Liver (tissue), 3 donors: ENCODE measurements around the gene LEKR1.

Experiments used
- EGR1 ChIP-seq, 2 donors: IDR thresholded peaks; 2 replicates each; pipeline ENCODE4 v1.6.1; 2016 to 2018; ENCODE audit warnings: antibody characterized with exemption in 2 of 2, low read depth in 2 of 2
- FOXA1 ChIP-seq: IDR thresholded peaks from 2 replicates; pipeline ENCODE4 v1.6.1; 2016; ENCODE audit warnings: antibody characterized with exemption
- GABPA ChIP-seq, 2 donors: IDR thresholded peaks in 1 of 2; conservative IDR thresholded peaks in 1 of 2; 2 replicates each; pipeline ENCODE4 v1.6.1; 2016; ENCODE audit warnings: antibody characterized with exemption in 2 of 2, mild to moderate bottlenecking in 1 of 2, moderate library complexity in 1 of 2
- HNF4G ChIP-seq: IDR thresholded peaks from 2 replicates; pipeline ENCODE4 v1.6.1; 2016; ENCODE audit warnings: antibody characterized with exemption
- RAD21 ChIP-seq, 2 donors: IDR thresholded peaks; 2 replicates each; pipeline ENCODE4 v1.6.1; 2016; ENCODE audit warnings: antibody characterized with exemption in 2 of 2, mild to moderate bottlenecking in 2 of 2
- SP1 ChIP-seq: IDR thresholded peaks from 2 replicates; pipeline ENCODE4 v1.6.1; 2018; ENCODE audit warnings: antibody characterized with exemption, mild to moderate bottlenecking
- TF ChIP-seq, protein P1 (sequence below): IDR thresholded peaks from 2 replicates; pipeline ENCODE4 v1.6.1; 2016; ENCODE audit warnings: antibody characterized with exemption
- TF ChIP-seq, protein P2 (sequence below): fragments of 150-350 bp; IDR thresholded peaks from 2 replicates; pipeline ENCODE4 v1.5.1; 2017; ENCODE audit warnings: improper control_type of control experiment, low read depth, low read length; ENCODE audit not compliant: missing input control
- TF ChIP-seq, protein P3 (sequence below): IDR thresholded peaks from 2 replicates; pipeline ENCODE4 v1.6.1; 2016; ENCODE audit warnings: antibody characterized with exemption, mild to moderate bottlenecking
- TF ChIP-seq, protein P4 (sequence below): IDR thresholded peaks from 2 replicates; pipeline ENCODE4 v1.6.1; 2016; ENCODE audit warnings: antibody characterized with exemption
- TF ChIP-seq, protein P5 (sequence below): IDR thresholded peaks from 2 replicates; pipeline ENCODE4 v1.6.1; 2016; ENCODE audit warnings: antibody characterized with exemption
- donor health status: healthy.
- donor health status: healthy.

DNA sequence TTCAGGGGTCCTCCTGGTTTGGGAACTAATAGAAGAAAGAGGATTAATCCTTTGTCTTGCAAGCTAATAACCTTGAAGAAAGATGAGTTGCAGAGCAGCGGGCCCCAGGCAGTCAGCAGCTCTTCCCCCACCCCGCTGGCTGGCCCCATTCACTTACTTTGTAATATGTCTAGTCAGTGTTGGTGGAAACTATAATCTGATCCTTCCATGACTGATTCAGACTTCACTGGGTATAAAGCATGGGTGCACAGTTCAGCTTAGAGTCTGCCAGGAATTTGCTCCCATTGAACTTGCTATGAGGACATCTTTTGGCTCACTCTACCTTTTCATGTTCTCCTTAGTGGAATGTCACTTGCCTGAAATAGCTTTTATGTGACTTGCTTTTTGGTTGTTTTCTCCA, 216.1 kb downstream of the LEKR1 start:
- TF ChIP-seq, protein P1, sequence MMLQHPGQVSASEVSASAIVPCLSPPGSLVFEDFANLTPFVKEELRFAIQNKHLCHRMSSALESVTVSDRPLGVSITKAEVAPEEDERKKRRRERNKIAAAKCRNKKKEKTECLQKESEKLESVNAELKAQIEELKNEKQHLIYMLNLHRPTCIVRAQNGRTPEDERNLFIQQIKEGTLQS: no peak
- TF ChIP-seq, protein P2, sequence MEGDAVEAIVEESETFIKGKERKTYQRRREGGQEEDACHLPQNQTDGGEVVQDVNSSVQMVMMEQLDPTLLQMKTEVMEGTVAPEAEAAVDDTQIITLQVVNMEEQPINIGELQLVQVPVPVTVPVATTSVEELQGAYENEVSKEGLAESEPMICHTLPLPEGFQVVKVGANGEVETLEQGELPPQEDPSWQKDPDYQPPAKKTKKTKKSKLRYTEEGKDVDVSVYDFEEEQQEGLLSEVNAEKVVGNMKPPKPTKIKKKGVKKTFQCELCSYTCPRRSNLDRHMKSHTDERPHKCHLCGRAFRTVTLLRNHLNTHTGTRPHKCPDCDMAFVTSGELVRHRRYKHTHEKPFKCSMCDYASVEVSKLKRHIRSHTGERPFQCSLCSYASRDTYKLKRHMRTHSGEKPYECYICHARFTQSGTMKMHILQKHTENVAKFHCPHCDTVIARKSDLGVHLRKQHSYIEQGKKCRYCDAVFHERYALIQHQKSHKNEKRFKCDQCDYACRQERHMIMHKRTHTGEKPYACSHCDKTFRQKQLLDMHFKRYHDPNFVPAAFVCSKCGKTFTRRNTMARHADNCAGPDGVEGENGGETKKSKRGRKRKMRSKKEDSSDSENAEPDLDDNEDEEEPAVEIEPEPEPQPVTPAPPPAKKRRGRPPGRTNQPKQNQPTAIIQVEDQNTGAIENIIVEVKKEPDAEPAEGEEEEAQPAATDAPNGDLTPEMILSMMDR: no peak
- TF ChIP-seq GABPA (IDR thresholded peaks at IDR 0.05 in 1 of 2, conservative IDR thresholded peaks at IDR 0.05 in 1 of 2) (no peak), EGR1 (IDR thresholded peaks at IDR 0.05; ENCODE audit: low read depth in 2 of 2) (no peak), SP1 (no peak), FOXA1 (no peak), RAD21 (IDR thresholded peaks at IDR 0.05) (no peak), HNF4G (no peak)
- TF ChIP-seq, protein P3, sequence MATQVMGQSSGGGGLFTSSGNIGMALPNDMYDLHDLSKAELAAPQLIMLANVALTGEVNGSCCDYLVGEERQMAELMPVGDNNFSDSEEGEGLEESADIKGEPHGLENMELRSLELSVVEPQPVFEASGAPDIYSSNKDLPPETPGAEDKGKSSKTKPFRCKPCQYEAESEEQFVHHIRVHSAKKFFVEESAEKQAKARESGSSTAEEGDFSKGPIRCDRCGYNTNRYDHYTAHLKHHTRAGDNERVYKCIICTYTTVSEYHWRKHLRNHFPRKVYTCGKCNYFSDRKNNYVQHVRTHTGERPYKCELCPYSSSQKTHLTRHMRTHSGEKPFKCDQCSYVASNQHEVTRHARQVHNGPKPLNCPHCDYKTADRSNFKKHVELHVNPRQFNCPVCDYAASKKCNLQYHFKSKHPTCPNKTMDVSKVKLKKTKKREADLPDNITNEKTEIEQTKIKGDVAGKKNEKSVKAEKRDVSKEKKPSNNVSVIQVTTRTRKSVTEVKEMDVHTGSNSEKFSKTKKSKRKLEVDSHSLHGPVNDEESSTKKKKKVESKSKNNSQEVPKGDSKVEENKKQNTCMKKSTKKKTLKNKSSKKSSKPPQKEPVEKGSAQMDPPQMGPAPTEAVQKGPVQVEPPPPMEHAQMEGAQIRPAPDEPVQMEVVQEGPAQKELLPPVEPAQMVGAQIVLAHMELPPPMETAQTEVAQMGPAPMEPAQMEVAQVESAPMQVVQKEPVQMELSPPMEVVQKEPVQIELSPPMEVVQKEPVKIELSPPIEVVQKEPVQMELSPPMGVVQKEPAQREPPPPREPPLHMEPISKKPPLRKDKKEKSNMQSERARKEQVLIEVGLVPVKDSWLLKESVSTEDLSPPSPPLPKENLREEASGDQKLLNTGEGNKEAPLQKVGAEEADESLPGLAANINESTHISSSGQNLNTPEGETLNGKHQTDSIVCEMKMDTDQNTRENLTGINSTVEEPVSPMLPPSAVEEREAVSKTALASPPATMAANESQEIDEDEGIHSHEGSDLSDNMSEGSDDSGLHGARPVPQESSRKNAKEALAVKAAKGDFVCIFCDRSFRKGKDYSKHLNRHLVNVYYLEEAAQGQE: no peak
- TF ChIP-seq, protein P4, sequence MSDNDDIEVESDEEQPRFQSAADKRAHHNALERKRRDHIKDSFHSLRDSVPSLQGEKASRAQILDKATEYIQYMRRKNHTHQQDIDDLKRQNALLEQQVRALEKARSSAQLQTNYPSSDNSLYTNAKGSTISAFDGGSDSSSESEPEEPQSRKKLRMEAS: no peak
- TF ChIP-seq, protein P5, sequence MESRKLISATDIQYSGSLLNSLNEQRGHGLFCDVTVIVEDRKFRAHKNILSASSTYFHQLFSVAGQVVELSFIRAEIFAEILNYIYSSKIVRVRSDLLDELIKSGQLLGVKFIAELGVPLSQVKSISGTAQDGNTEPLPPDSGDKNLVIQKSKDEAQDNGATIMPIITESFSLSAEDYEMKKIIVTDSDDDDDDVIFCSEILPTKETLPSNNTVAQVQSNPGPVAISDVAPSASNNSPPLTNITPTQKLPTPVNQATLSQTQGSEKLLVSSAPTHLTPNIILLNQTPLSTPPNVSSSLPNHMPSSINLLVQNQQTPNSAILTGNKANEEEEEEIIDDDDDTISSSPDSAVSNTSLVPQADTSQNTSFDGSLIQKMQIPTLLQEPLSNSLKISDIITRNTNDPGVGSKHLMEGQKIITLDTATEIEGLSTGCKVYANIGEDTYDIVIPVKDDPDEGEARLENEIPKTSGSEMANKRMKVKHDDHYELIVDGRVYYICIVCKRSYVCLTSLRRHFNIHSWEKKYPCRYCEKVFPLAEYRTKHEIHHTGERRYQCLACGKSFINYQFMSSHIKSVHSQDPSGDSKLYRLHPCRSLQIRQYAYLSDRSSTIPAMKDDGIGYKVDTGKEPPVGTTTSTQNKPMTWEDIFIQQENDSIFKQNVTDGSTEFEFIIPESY: no peak
